Parathyroid adenoma (tissue), 2 donors: ENCODE results near the gene SNTG2.
"Not testable (repeated sequence)": the region's sequence is repeated elsewhere in the genome, so short reads cannot be mapped to it uniquely, and the experiment has no call there.

ENCODE experiments used
- H2AFZ ChIP-seq: fragments of 300-600 bp; sonication (generic); one replicate; pipeline ENCODE4 v1.7.0; 2017; ENCODE audit warnings: antibody characterized with exemption, mild to moderate bottlenecking
- H3K27ac ChIP-seq: fragments of 300-600 bp; sonication (generic); one replicate; pipeline ENCODE4 v1.7.0; 2017
- H3K27me3 ChIP-seq: fragments of 300-600 bp; sonication (generic); one replicate; pipeline ENCODE4 v1.7.0; 2017; ENCODE audit warnings: low read length; ENCODE audit not compliant: control insufficient read depth, insufficient read depth
- H3K36me3 ChIP-seq: fragments of 300-600 bp; sonication (generic); one replicate; pipeline ENCODE4 v1.7.0; 2017; ENCODE audit warnings: low read length; ENCODE audit not compliant: control insufficient read depth, insufficient read depth
- H3K4me1 ChIP-seq: fragments of 300-600 bp; sonication (generic); one replicate; pipeline ENCODE4 v1.7.0; 2017; ENCODE audit warnings: control low read depth
- H3K4me2 ChIP-seq: fragments of 300-600 bp; sonication (generic); one replicate; pipeline ENCODE4 v1.7.0; 2017; ENCODE audit warnings: low read length
- H3K4me3 ChIP-seq: fragments of 300-600 bp; sonication (generic); one replicate; pipeline ENCODE4 v1.7.0; 2017; ENCODE audit warnings: low read depth, low read length
- H3K79me2 ChIP-seq: fragments of 300-600 bp; sonication (generic); one replicate; pipeline ENCODE4 v1.7.0; 2017; ENCODE audit warnings: control low read depth
- H3K9ac ChIP-seq: fragments of 300-600 bp; sonication (generic); one replicate; pipeline ENCODE4 v1.7.0; 2017; ENCODE audit warnings: mild to moderate bottlenecking
- H3K9me3 ChIP-seq: fragments of 300-600 bp; sonication (generic); one replicate; pipeline ENCODE4 v1.7.0; 2017; ENCODE audit warnings: low read length; ENCODE audit not compliant: control insufficient read depth
- CTCF ChIP-seq: fragments of 300-600 bp; sonication (generic); IDR thresholded peaks from one replicate; pipeline ENCODE4 v1.7.0; 2017; ENCODE audit warnings: antibody characterized with exemption, mild to moderate bottlenecking
- donor health status: primary hyperparathyroidism.

The SNTG2 gene

GRCh38 chr2:1082456-1083205 lies 132.0 kb downstream of the SNTG2 start:
- H3K4me2 ChIP-seq: no peak overlapping the region
- H3K36me3 ChIP-seq: no peaks in the 10 kb centered on the region
- no peaks in the 10 kb centered on the region for H3K79me2 ChIP-seq
- no peaks in the 10 kb centered on the region for H3K27me3 ChIP-seq
- no peak overlapping the region for H2AFZ ChIP-seq
- no peaks in the 10 kb centered on the region for H3K9me3 ChIP-seq
- H3K4me3 ChIP-seq: no peak overlapping the region
- TF ChIP-seq CTCF: no peak
- H3K27ac ChIP-seq: no peak overlapping the region
- H3K4me1 ChIP-seq: no peaks in the 10 kb centered on the region
- no peak overlapping the region for H3K9ac ChIP-seq

GRCh38 chr2:1088192-1088860 lies 137.7 kb downstream of the SNTG2 start:
- Histone ChIP-seq H3K9ac (no peak overlapping the region), H3K4me3 (no peak overlapping the region), H3K79me2 (no peaks in the 10 kb centered on the region), H3K9me3 (no peaks in the 10 kb centered on the region), H3K36me3 (no peaks in the 10 kb centered on the region), H3K4me1 (no peaks in the 10 kb centered on the region), H3K4me2 (no peak overlapping the region), H2AFZ (no peak overlapping the region), H3K27ac (no peak overlapping the region), H3K27me3 (no peaks in the 10 kb centered on the region)
- TF ChIP-seq CTCF: no peak

GRCh38 chr2:1088940-1089339 lies 138.3 kb downstream of the SNTG2 start:
- no peak for TF ChIP-seq CTCF
- Histone ChIP-seq H3K9ac (no peak overlapping the region), H3K4me3 (no peak overlapping the region), H3K4me2 (no peak overlapping the region), H3K27ac (no peak overlapping the region), H3K36me3 (no peaks in the 10 kb centered on the region), H3K27me3 (no peaks in the 10 kb centered on the region), H3K4me1 (no peaks in the 10 kb centered on the region), H2AFZ (no peak overlapping the region), H3K9me3 (no peaks in the 10 kb centered on the region), H3K79me2 (no peaks in the 10 kb centered on the region)

- H3K79me2 ChIP-seq: no peaks in the 10 kb centered on the region
- no peaks in the 10 kb centered on the region for H3K27me3 ChIP-seq
- no peaks in the 10 kb centered on the region for H3K4me1 ChIP-seq
- H2AFZ ChIP-seq: no peak overlapping the region
- no peak overlapping the region for H3K4me3 ChIP-seq
- H3K9me3 ChIP-seq: no peaks in the 10 kb centered on the region
- no peak overlapping the region for H3K27ac ChIP-seq
- no peak for TF ChIP-seq CTCF
- H3K4me2 ChIP-seq: no peak overlapping the region
- no peak overlapping the region for H3K9ac ChIP-seq
- H3K36me3 ChIP-seq: no peaks in the 10 kb centered on the region
These were observed 141.4 kb downstream of the SNTG2 start for GRCh38 chr2:1091895-1092585.

- not testable (repeated sequence) for H3K4me3 ChIP-seq, H2AFZ ChIP-seq, H3K79me2 ChIP-seq, H3K9me3 ChIP-seq, H3K9ac ChIP-seq, H3K4me1 ChIP-seq, H3K27me3 ChIP-seq, H3K36me3 ChIP-seq, H3K4me2 ChIP-seq, H3K27ac ChIP-seq
These were observed 143.0 kb downstream of the SNTG2 start for GRCh38 chr2:1093668-1094067.
